ENCODE results near the gene OR2A2.
"Not testable (repeated sequence)": the region's sequence is repeated elsewhere in the genome, so short reads cannot be mapped to it uniquely, and the experiment has no call there.

The OR2A2 gene

GRCh38 chr7:144109283-144109682, at the start of gene OR2A2:
OR2A2 (plus strand) TSS chr7:144109583; CDS start chr7:144109583, 0 bp downstream.
- no peak for DNase-seq (ENCODE audit: low read depth, low spot score)

- DNase-seq (ENCODE audit: low read depth, low spot score), result no peak
Measured at GRCh38 chr7:144063710-144064109, 45.7 kb upstream of the OR2A2 start.

GRCh38 chr7:144069511-144069910, 39.9 kb upstream of the OR2A2 start, which contains the start of gene OR2A25:
OR2A25 (plus strand) TSS chr7:144069811; CDS start chr7:144074220, 4,409 bp downstream.
- DNase-seq (ENCODE audit: low read depth, low spot score), result no peak

GRCh38 chr7:144069953-144070352, 39.4 kb upstream of the OR2A2 start:
- DNase-seq (ENCODE audit: low read depth, low spot score), result no peak

DNA sequence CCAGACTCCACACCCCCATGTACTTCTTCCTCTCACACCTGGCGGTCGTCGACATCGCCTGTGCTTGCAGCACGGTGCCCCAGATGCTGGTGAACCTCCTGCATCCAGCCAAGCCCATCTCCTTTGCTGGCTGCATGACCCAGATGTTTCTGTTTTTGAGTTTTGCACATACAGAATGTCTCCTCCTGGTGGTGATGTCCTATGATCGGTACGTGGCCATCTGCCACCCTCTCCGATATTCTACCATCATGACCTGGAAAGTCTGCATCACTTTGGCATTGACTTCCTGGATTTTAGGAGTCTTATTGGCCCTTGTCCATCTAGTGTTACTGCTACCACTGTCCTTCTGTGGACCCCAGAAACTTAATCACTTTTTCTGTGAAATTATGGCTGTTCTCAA, 35.0 kb upstream of the OR2A2 start:
- DNase-seq (ENCODE audit: low read depth, low spot score), result no peak

DNA sequence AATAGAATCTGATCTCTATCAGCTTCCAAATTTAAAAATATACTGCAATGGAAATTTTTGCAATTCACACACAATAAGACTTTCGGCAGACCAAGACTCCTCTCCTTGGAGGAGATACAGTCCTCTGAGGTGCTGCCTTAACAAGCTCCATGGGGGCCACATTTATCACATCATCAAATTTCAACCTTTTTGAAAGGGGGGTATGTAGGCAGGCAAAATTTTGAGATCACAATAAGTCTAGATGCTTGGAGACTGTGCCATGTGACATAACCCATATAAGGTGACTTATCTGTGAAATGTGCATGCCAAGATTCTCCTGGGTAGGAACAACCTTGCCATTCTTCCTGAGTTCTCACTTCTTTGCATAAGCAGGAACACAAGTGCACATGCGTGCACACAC, 23.4 kb upstream of the OR2A2 start, which contains the start of gene OR2A12:
OR2A12 (plus strand) TSS at position 301 of the 400 bp plus-strand sequence. CDS start 8,830 bp downstream, outside the sequence.
- DNase-seq (ENCODE audit: low read depth, low spot score), result no peak

DNA sequence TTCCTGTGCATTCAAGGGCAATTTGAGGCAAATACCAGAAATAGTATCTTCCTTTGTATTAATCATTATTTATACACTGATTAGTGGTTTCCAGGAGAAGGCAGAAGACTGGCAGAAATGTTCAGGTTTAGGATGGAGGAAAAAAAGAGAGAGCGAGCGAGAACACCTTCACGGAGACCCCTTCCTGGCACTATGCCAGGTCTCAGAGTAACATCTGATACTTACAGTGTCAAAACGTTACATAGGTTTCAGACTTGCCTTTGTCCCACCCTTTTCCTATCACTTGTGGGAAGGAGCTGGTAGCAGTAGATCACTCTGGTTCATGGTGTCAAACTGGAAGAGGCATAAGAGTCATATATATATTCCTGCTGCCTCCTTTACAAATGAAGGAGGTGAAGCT, 22.7 kb upstream of the OR2A2 start:
- no peak for DNase-seq (ENCODE audit: low read depth, low spot score)

DNA sequence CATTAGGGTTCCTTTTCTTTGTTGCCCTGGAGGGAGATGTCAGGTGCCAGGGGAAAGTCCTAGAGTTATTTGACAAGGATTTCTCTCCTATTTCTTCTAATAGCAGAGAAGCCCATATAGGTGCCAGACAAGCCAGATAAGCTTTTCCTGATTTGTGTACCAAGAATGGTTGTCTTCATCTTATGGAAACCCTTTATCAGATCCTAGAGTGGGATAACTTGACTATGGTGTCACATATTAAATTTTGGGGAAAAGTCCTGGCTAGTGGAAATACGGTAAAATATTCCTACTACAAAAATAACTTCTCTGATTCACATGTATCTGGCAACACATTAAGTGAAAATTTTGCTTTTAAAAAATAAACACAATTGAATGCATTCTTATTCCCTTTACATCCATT, 22.2 kb upstream of the OR2A2 start:
- no peak for DNase-seq (ENCODE audit: low read depth, low spot score)

GRCh38 chr7:144090667-144091066, 18.7 kb upstream of the OR2A2 start:
- no peak for DNase-seq (ENCODE audit: low read depth, low spot score)

DNA sequence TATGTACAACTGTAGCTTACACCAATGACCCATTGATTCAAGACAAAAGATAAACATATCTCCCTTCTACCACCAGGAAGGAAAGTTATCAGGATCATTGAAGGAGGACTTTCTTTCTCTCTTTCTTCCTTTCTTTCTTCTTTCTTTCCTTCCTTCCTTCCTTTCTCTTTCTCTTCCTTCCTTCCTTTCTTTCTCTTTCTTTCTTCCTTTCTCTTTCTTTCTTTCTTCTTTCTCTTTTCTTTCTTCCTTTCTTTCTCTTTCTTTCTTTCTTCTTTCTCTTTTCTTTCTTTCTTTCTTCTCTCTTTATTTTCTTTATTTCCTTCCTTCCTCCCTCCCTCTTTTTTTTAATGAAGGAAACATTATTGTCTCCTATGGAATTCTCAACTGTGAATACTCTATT, 10.6 kb upstream of the OR2A2 start:
- DNase-seq (ENCODE audit: low read depth, low spot score), result no peak

- no peak for DNase-seq (ENCODE audit: low read depth, low spot score)
Measured at GRCh38 chr7:144100607-144101006, 8.8 kb upstream of the OR2A2 start.

GRCh38 chr7:144102041-144102440, 7.3 kb upstream of the OR2A2 start:
- no peak for DNase-seq (ENCODE audit: low read depth, low spot score)

DNA sequence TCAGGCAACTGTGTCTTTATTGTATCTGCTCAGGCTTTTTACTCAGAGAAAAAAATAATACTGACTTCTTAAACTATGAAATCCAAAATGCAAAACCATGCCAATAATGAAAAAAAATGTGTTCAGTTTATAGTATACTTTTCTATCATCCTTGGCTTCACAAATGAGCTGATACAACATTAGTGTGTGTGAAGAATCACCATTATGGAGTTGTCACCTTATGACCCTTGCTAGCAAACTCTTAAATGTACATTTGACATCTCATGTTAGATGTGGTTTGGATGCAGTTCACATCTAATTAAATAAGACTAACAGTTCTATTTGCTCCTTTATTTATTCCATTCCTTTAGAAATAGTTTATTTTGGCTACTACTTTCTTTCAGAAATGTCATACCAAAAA, 4.2 kb upstream of the OR2A2 start:
- DNase-seq (ENCODE audit: low read depth, low spot score), result no peak

DNA sequence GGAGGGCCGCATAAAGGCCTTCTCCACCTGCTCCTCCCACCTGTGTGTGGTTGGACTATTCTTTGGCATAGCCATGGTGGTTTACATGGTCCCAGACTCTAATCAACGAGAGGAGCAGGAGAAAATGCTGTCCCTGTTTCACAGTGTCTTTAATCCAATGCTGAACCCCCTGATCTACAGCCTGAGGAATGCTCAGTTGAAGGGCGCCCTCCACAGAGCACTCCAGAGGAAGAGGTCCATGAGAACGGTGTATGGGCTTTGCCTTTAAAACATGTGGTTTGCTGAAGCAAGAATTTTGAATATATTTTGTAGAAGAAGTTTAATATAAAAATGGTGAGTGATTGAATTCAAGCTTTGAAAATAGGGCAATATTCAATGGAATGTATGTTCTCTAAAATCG, 889 bp downstream of the OR2A2 start:
- no peak for DNase-seq (ENCODE audit: low read depth, low spot score)

DNA sequence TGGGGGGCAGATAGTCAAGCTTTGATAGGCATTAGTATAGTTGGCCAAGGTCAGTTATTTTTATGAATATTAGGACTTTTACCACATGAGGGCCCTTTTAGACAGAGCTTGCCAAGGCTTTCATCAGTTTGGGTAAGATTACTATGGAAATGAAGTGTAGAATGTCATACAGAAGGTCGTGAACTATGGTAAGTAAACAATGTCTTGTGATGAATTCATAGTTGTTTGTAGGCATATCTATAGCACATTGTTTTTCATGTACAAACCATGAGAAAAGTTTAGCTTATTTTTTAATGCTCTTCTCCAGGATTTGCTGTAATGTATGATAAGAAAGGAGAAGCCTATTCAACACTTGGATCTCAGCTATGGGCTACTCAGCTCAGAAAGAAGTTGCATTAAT, 4.3 kb downstream of the OR2A2 start:
- no peak for DNase-seq (ENCODE audit: low read depth, low spot score)

- DNase-seq (ENCODE audit: low read depth, low spot score), result no peak
Measured at GRCh38 chr7:144118341-144118740, 9.0 kb downstream of the OR2A2 start.

GRCh38 chr7:144122876-144123275, 13.5 kb downstream of the OR2A2 start, which contains the start of gene OR2A14:
OR2A14 (plus strand) TSS chr7:144123176; CDS start chr7:144129113, 5,937 bp downstream.
- DNase-seq (ENCODE audit: low read depth, low spot score), result no peak

DNA sequence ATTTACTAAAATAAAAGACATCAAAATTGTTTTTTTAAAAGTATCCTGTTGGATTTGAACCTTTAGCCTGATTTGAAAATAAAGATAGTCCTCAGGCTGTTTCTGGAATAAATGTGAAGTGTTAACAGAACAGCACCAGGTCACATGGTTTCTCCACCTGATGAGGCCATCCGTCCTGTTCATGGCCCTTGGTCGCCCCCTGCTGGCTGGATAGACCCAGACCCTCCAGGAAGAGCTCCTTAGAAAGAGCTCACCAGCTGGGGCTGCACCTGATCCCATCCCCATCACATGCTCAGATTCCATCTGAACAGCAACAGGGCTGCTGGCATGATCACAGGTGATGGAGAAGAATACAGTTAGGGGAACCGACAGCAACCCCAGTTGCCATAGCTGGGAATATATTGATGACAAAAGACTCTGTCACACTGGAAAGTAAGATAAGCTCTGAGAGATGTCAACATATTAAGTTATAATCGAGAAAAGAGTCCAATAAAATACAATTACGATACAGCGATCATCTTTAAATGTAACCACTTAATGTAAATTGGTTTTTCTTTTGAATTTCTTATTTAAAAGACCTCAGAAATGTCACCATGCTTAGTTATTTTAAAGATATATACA, 18.4 kb downstream of the OR2A2 start:
- peak; percentile 56 for DNase-seq (ENCODE audit: low read depth, low spot score)

DNA sequence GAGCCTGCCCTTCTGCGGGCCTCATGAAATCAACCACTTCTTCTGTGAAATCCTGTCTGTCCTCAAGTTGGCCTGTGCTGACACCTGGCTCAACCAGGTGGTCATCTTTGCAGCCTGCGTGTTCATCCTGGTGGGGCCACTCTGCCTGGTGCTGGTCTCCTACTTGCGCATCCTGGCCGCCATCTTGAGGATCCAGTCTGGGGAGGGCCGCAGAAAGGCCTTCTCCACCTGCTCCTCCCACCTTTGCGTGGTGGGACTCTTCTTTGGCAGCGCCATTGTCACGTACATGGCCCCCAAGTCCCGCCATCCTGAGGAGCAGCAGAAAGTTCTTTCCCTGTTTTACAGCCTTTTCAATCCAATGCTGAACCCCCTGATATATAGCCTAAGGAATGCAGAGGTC, 20.2 kb downstream of the OR2A2 start:
- DNase-seq (ENCODE audit: low read depth, low spot score), result not testable (repeated sequence)

- DNase-seq (ENCODE audit: low read depth, low spot score), result no peak
Measured at GRCh38 chr7:144130730-144131129, 21.3 kb downstream of the OR2A2 start.

DNA sequence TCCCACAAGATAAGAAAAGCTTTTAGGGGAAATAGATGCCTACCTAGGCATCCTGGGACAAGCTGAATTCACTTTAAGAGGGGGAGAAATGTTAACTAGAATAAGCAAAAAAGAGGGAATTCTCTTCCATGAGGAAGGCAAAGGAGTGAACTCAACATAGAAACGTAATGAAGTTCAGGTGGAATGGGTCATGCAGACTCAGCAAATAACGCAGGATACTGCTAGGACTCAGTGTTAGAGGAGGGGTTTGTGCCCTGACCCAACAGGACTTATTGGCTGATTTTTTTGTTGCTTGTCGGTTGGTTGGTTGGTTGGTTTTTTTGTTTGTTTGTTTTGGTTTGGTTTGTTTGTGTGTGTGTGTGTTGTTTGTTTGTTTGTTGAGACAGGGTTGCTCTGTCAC, 22.9 kb downstream of the OR2A2 start:
- no peak for DNase-seq (ENCODE audit: low read depth, low spot score)

DNA sequence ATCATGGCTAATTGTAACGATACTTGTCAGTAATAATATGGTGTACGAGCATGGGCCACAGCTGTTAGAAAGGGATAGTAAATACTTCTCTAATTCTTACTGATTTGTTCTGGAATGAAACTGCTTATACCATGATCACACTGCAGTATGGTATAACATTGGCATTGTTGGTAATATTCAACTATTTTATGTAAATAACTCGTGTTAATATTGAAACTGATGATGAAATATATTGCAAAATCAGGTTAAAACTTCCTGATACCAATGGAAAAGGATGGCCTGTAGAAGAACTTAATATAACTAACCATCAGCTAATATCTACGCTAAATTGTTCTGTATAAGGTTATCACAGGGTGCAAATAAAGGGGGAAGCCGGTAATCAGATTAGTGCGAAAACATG, 23.9 kb downstream of the OR2A2 start:
- no peak for DNase-seq (ENCODE audit: low read depth, low spot score)

- no peak for DNase-seq (ENCODE audit: low read depth, low spot score)
Measured at GRCh38 chr7:144134116-144134515, 24.7 kb downstream of the OR2A2 start.

DNA sequence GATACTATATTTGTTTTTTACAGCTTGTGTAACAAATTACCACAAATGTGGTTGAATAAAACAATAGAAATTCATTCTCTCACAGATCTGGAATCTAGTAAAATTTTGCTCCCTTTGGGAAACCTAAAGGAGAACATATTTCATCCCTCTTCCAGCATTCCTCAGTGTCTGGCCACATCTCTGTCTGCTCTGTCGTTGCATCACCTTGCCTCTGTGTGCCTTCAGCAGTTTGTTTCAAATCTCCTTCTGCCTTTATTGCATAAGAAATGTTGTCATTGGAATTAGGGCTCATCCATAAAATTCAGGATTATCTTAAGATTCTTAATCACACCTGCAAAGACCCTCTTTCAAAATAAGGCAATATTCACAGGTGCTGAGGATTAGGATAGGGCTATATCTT, 28.1 kb downstream of the OR2A2 start:
- no peak for DNase-seq (ENCODE audit: low read depth, low spot score)

Measured in smooth muscle cell of the brain vasculature (primary cell).